GM13977 (cell line): Measurements from ENCODE around the gene ANKS3.

ENCODE experiments used
- DNase-seq: peaks from one replicate; pipeline ENCODE4 v3.0.0; 2012; ENCODE audit warnings: low spot score
- CTCF ChIP-seq: IDR thresholded peaks from 2 replicates; pipeline ENCODE4 v1.5.1; 2012; ENCODE audit warnings: mild to moderate bottlenecking, control low read depth; ENCODE audit not compliant: insufficient read depth; ENCODE audit errors: extremely low read depth, missing control alignments
- in situ Hi-C: fragments of 300-500 bp; cut with MboI; formaldehyde crosslinking; loops from one replicate; pipeline ENCODE4 v1.12.0; 2022; ENCODE audit warnings: low sequenced_read_pairs, low pct_unique_long_range_greater_than_20kb, mixed read lengths, inconsistent platforms; ENCODE audit not compliant: unreplicated experiment

ANKS3 gene

GRCh38 chr16:4674926-4675530, 59.0 kb downstream of the ANKS3 start:
- DNase-seq: no peak
- no peak for TF ChIP-seq CTCF
- in situ Hi-C loops: no loop called here

DNA sequence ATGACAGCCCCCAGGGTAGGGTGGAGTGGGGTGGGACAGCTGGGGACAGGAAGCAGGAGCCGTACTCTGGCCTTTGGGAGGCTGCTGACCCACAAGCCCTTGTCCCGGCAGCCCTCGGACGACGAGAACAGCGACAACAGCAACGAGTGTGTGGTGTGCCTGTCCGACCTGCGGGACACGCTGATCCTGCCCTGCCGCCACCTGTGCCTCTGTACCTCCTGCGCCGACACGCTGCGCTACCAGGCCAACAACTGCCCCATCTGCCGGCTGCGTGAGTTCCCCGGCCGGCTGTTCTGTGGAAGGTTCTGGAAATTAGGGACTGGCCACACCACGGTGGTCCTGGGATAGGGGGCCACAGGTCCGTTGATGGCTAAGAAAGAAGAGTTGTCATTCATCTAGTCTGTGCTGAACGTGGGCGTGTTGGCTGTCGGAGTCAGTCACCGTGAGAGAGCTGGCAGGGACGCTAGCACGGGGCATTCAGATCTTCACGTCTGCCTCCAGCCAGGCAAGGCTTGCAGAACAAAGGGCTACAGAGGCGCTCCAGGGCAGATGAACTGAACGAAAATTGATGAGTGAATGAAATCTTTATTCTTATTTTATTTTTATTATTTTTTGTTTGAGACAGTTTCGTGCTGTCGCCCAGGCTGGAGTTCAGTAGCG, 60.6 kb downstream of the ANKS3 start:
- no peak for DNase-seq
- in situ Hi-C loops: no loop called here
- no peak for TF ChIP-seq CTCF

DNA sequence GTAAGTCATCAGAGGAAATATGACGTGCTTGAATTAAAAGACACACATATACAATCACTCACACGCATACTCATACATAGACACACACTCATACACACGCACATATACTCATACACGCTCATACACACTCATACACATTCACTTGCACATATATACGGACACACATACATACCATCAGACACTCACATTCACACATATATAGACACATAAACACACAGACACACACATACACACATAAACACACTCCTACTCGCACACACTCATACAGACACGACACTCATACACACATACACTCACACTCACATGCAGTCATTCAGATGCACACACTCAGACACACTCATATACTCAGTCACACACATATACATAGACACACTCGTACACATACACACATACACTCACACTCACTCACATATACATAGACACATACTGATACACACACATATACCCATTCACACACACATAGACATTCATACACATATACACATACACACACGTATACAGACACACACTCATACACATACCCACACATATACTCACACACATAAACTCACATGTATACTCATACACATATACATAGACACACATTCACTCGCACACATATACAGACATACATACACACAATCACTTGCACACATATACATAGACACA, 65.6 kb downstream of the ANKS3 start:
- in situ Hi-C loops: no loop called here
- DNase-seq: no peak
- TF ChIP-seq CTCF: no peak

- no peak for TF ChIP-seq CTCF
- in situ Hi-C loops: no loop called here
- DNase-seq: no peak
Observed at GRCh38 chr16:4667203-4667963, 66.7 kb downstream of the ANKS3 start.

DNA sequence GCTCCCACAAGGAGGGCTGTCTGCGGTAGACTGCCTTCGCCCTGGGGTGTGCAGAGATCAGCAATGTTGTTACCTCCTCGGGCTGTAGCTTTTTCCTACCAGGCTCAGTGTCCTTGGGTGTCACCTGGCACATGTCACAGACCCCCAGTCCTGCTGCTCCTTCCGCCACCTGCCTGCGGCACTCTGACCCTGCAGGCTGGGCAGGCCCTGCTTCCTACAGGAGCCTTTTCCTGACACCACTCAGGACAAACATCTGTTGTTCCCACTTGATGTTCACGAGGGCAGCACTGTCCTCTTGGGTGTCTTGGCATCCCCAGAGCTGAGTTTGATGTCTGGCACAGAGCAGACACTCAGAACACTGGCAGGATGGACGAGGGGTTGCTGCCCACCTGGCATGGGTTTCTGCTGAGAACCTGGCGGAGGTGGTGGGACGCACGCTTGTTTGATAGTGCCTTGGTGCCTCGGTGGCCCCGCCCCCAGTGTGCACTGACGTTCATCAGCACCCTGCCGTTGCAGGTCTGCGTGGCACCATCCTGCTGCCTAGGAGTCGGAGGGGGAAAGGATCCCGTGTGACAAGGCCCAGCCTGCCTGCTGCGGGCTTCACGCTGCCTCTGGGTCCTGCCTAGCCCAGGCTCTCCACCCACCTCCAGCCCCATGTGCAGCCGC, 67.4 kb downstream of the ANKS3 start:
- DNase-seq: no peak
- in situ Hi-C loops: no loop called here
- no peak for TF ChIP-seq CTCF
